Gastrocnemius medialis (tissue), 4 donors: Measurements from ENCODE around the gene MRPL47. TPM values are rescaled to one million over a fixed set of nuclear protein-coding genes. Genes with fewer than 3 reads are reported as not detected.

Experiments used
- ATAC-seq, 2 donors: fragments of 150-250 bp; one replicate each; pipeline ENCODE4 v1.9.1; 2016
- DNase-seq, 2 donors: peaks; one replicate each; pipeline ENCODE4 v3.0.0-alpha.2; 2019
- H3K27ac ChIP-seq, 4 donors: fragments of 200-600 bp; sonication (generic); 1 replicate in 1 of 4; 2 replicates in 3 of 4; pipeline ENCODE4 v1.5.1; 2016 to 2018; ENCODE audit warnings: mild to moderate bottlenecking in 2 of 4, moderate library complexity in 1 of 4
- H3K27me3 ChIP-seq, 3 donors: fragments of 200-600 bp; sonication (generic) in 2 of 3; 1 replicate in 1 of 3; 2 replicates in 2 of 3; pipeline versions ENCODE4 v1.5.1 to v1.6.0; 2016 to 2019; ENCODE audit warnings: mild to moderate bottlenecking in 1 of 3, moderate library complexity in 1 of 3
- H3K36me3 ChIP-seq, 2 donors: fragments of 200-600 bp; sonication (generic) in 1 of 2; one replicate each; pipeline ENCODE4 v1.5.1; 2017 to 2018
- H3K4me1 ChIP-seq, 2 donors: fragments of 200-600 bp; sonication (generic) in 1 of 2; one replicate each; pipeline ENCODE4 v1.5.1; 2016 to 2017; ENCODE audit warnings: mild to moderate bottlenecking in 2 of 2
- H3K4me3 ChIP-seq, 4 donors: fragments of 200-600 bp; sonication (generic) in 3 of 4; 1 replicate in 1 of 4; 2 replicates in 3 of 4; pipeline ENCODE4 v1.5.1; 2016 to 2019; ENCODE audit warnings: mild to moderate bottlenecking in 2 of 4
- H3K9me3 ChIP-seq, 3 donors: fragments of 200-600 bp; sonication (generic) in 2 of 3; 1 replicate in 1 of 3; 2 replicates in 2 of 3; pipeline ENCODE4 v1.5.1; 2016 to 2019
- CTCF ChIP-seq, 5 experiments: fragments of 450-650 bp in 3 of 5; fragments of 200-600 bp in 2 of 5; sonication (generic) in 2 of 5; IDR thresholded peaks in 4 of 5; conservative IDR thresholded peaks in 1 of 5; 1 replicate in 4 of 5; 2 replicates in 1 of 5; pipeline ENCODE4 v1.5.1; 2016 to 2019; ENCODE audit warnings: antibody characterized with exemption in 5 of 5, mild to moderate bottlenecking in 3 of 5, moderate library complexity in 3 of 5
- POLR2A ChIP-seq, 2 donors: fragments of 450-650 bp; IDR thresholded peaks; one replicate each; pipeline ENCODE4 v1.6.1; 2017; ENCODE audit warnings: antibody characterized with exemption in 2 of 2, mild to moderate bottlenecking in 2 of 2, moderate library complexity in 2 of 2
- in situ Hi-C, 4 donors: fragments of 200-750 bp; cut with MboI; loops; one replicate each; pipeline versions ENCODE4 v1.15.0 to v1.8.0; 2017; ENCODE audit warnings: low sequenced_read_pairs in 4 of 4
- intact Hi-C: fragments of 100-400 bp; cut with DNase I; formaldehyde crosslinking; loops from one replicate; pipeline ENCODE4 v1.15.1; 2023; ENCODE audit warnings: low total_unique reads
- total RNA-seq, 4 donors: library from RNA; depleted of rRNA; stranded (reverse); fragments of >200 nt; gene quantifications; one replicate each; pipeline versions ENCODE4 v1.1.0 to v1.2.3, GENCODE V29; 2016

The MRPL47 gene
- total RNA-seq, 4 donors from 2014 or later, result 34.9 to 74.0 (median 41.2) TPM

- in situ Hi-C loops, result no loop called here
- intact Hi-C loops, result no loop called here
- Histone ChIP-seq H3K4me1 (no peaks in the 10 kb centered on the region), H3K9me3 (no peaks in the 10 kb centered on the region), H3K27ac (no peak overlapping the region), H3K27me3 (no peaks in the 10 kb centered on the region), H3K36me3 (no peaks in the 10 kb centered on the region), H3K4me3 (no peak overlapping the region)
- TF ChIP-seq POLR2A (IDR thresholded peaks at IDR 0.05), result no peak
- no peak for TF ChIP-seq CTCF (IDR thresholded peaks at IDR 0.05 in 4 of 5, conservative IDR thresholded peaks at IDR 0.05 in 1 of 5)
- ATAC-seq, result no peak
- DNase-seq, result no peak
Observed at GRCh38 chr3:179541596-179541995, 62.8 kb downstream of the MRPL47 start.

GRCh38 chr3:179541094-179541493, 63.3 kb downstream of the MRPL47 start:
- no peak overlapping the region for H3K4me3 ChIP-seq
- ATAC-seq, result no peak
- H3K36me3 ChIP-seq, result no peaks in the 10 kb centered on the region

More at GRCh38 chr3:179541094-179541493, 63.3 kb downstream of the MRPL47 start:
- no peak overlapping the region for H3K27ac ChIP-seq
- no peaks in the 10 kb centered on the region for H3K9me3 ChIP-seq
- intact Hi-C loops, result no loop called here
- in situ Hi-C loops, result no loop called here
- H3K4me1 ChIP-seq, result no peaks in the 10 kb centered on the region
- H3K27me3 ChIP-seq, result no peaks in the 10 kb centered on the region
- DNase-seq, result no peak
- TF ChIP-seq CTCF (IDR thresholded peaks at IDR 0.05 in 4 of 5, conservative IDR thresholded peaks at IDR 0.05 in 1 of 5), result no peak
- TF ChIP-seq POLR2A (IDR thresholded peaks at IDR 0.05), result no peak

Other genes starting within 250 kb of the MRPL47 start
- 1 to 10 TPM; 3.4 to 4.9 (median 3.7) TPM for gene GNB4, start 153.2 kb downstream of the MRPL47 start, total RNA-seq
- gene ACTL6A, start 41.7 kb downstream of the MRPL47 start, total RNA-seq, result 10 to 100 TPM; 12.1 to 27.8 (median 21.0) TPM
- gene NDUFB5, start 156 bp upstream of the MRPL47 start, total RNA-seq, result 100 to 1,000 TPM; 127 to 348 (median 179) TPM
- gene USP13, start 48.4 kb upstream of the MRPL47 start, total RNA-seq, result 100 to 1,000 TPM; 117 to 453 (median 249) TPM